Osteocyte (in vitro differentiated cells): ENCODE data around the gene AXDND1. TPM values are rescaled to one million over a fixed set of nuclear protein-coding genes. Genes with fewer than 3 reads are reported as not detected.

ENCODE experiments used
- DNase-seq: peaks from one replicate; pipeline ENCODE4 v3.0.0; 2021; ENCODE audit warnings: mixed read lengths; ENCODE audit not compliant: unreplicated experiment; ENCODE audit errors: extremely low spot score
- H3K27ac Mint-ChIP-seq: one replicate; pipeline ENCODE4 v1.8.0; 2021; ENCODE audit warnings: mild to moderate bottlenecking, mixed read lengths; ENCODE audit not compliant: unreplicated experiment
- H3K27me3 Mint-ChIP-seq: one replicate; pipeline ENCODE4 v1.8.0; 2021; ENCODE audit warnings: mixed read lengths; ENCODE audit not compliant: unreplicated experiment
- H3K36me3 Mint-ChIP-seq: one replicate; pipeline ENCODE4 v1.8.0; 2021; ENCODE audit warnings: mixed read lengths; ENCODE audit not compliant: unreplicated experiment
- H3K4me1 Mint-ChIP-seq: one replicate; pipeline ENCODE4 v1.8.0; 2021; ENCODE audit warnings: mixed read lengths; ENCODE audit not compliant: unreplicated experiment
- H3K4me3 Mint-ChIP-seq: one replicate; pipeline ENCODE4 v1.8.0; 2021; ENCODE audit warnings: mild to moderate bottlenecking, moderate library complexity, mixed read lengths; ENCODE audit not compliant: unreplicated experiment
- H3K9me3 Mint-ChIP-seq: one replicate; pipeline ENCODE4 v1.8.0; 2021; ENCODE audit warnings: mixed read lengths; ENCODE audit not compliant: unreplicated experiment
- total RNA-seq: library from RNA; stranded (reverse); gene quantifications from 2 replicates; pipeline ENCODE4 v1.2.1, GENCODE V29; 2021
- TF ChIP-seq, protein P1 (sequence below): fragments of 200-600 bp; sonication (generic); IDR thresholded peaks from 2 replicates; pipeline ENCODE4 v1.5.0; 2021; ENCODE audit warnings: antibody characterized with exemption, mild to moderate bottlenecking, moderate library complexity

The AXDND1 gene
- total RNA-seq, 1 donor from 2014 or later, result 0.70 TPM

- TF ChIP-seq, protein P1, sequence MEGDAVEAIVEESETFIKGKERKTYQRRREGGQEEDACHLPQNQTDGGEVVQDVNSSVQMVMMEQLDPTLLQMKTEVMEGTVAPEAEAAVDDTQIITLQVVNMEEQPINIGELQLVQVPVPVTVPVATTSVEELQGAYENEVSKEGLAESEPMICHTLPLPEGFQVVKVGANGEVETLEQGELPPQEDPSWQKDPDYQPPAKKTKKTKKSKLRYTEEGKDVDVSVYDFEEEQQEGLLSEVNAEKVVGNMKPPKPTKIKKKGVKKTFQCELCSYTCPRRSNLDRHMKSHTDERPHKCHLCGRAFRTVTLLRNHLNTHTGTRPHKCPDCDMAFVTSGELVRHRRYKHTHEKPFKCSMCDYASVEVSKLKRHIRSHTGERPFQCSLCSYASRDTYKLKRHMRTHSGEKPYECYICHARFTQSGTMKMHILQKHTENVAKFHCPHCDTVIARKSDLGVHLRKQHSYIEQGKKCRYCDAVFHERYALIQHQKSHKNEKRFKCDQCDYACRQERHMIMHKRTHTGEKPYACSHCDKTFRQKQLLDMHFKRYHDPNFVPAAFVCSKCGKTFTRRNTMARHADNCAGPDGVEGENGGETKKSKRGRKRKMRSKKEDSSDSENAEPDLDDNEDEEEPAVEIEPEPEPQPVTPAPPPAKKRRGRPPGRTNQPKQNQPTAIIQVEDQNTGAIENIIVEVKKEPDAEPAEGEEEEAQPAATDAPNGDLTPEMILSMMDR, result no peak
- Mint-ChIP-seq H3K36me3 (no peaks in the 10 kb centered on the region), H3K27me3 (peaks cover 50% of the 10 kb centered on the region), H3K9me3 (no peaks in the 10 kb centered on the region), H3K4me3 (no peak overlapping the region), H3K4me1 (no peaks in the 10 kb centered on the region), H3K27ac (no peak overlapping the region)
- DNase-seq, result no peak
Measured at GRCh38 chr1:179576509-179576908, 210.7 kb downstream of the AXDND1 start.

DNA sequence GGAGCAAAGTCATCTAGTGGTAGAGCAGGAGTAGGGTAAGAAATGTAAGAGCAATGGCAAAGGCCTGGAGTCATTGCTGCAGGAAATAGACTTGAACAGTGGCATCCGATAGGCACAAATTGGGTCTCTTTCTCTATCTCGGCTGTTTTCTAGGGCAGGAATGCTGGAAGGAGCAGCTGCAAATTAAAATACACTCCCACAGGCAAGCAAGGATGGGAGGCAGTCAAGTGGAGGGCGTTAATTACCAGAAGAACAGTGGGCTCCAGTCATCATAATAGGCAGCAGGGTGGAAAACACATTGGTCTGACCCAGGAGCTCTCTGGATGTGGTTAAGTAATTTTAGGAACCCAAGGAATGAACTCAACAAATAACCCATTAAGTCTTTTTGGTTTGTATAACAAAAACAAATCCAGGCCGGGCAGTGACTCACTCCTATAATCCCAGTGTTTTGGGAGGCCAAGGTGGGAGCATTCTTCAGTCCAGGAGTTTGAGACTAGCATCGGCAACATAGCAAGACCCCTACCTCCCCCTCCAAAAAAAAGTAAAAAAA is 218.1 kb downstream of the AXDND1 start:
- peaks cover 23% of the 10 kb centered on the region for H3K27me3 Mint-ChIP-seq
- no peaks in the 10 kb centered on the region for H3K9me3 Mint-ChIP-seq
- DNase-seq, result no peak
- H3K4me3 Mint-ChIP-seq, result no peak overlapping the region
- H3K27ac Mint-ChIP-seq, result no peak overlapping the region
- TF ChIP-seq, protein P1, result no peak
- peaks cover 5% of the 10 kb centered on the region for H3K4me1 Mint-ChIP-seq
- no peaks in the 10 kb centered on the region for H3K36me3 Mint-ChIP-seq

DNA sequence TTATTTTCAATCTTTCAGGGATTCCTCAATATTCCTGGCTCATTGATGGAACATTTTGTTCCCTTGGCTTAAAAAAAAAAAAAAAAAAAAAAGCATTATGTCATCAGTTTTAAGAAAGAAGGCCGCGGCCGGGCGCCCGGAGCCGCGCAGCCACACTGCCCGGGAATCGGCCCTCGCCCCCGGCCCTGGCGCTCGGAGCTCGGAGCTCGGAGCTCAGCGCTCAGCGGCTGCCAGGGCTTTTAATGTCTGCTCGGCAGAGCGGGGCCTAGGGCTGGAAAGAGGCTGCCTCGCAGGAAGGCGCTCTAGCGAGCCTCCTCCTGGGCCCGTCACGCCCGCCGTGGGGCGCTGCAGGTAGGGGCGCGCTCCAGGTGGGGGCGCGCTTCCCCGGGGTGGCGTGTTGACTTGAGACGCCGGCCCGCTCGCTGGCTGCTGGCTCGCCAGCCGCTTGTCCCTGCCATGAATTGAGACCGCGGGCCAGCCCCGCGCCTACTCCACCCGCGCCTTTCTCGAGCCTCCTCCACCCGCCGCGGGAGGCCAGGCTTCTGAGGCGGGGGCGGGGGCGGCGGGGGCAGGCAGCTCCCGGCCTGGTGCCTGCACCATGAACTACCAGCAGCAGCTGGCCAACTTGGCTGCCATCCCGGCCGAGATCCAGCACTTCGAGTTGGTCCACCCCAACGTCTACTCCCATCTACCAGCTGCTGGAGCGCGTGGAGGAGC is 220.5 kb downstream of the AXDND1 start:
- H3K4me1 Mint-ChIP-seq, result peaks cover 5% of the 10 kb centered on the region
- peak overlapping the region; percentile 59 for H3K4me3 Mint-ChIP-seq
- TF ChIP-seq, protein P1, result peak; percentile 54
- H3K27me3 Mint-ChIP-seq, result peaks cover 21% of the 10 kb centered on the region
- H3K36me3 Mint-ChIP-seq, result no peaks in the 10 kb centered on the region
- no peaks in the 10 kb centered on the region for H3K9me3 Mint-ChIP-seq
- no peak for DNase-seq
- no peak overlapping the region for H3K27ac Mint-ChIP-seq

GRCh38 chr1:179587336-179587735 is 221.6 kb downstream of the AXDND1 start:
- TF ChIP-seq, protein P1, result no peak
- DNase-seq, result no peak
- Mint-ChIP-seq H3K27me3 (peaks cover 21% of the 10 kb centered on the region), H3K27ac (no peak overlapping the region), H3K4me1 (peaks cover 5% of the 10 kb centered on the region), H3K4me3 (no peak overlapping the region), H3K9me3 (no peaks in the 10 kb centered on the region), H3K36me3 (no peaks in the 10 kb centered on the region)

- no peak overlapping the region for H3K4me3 Mint-ChIP-seq
- no peaks in the 10 kb centered on the region for H3K36me3 Mint-ChIP-seq
- DNase-seq, result no peak
- no peak overlapping the region for H3K27ac Mint-ChIP-seq
- peaks cover 14% of the 10 kb centered on the region for H3K27me3 Mint-ChIP-seq
- peaks cover 5% of the 10 kb centered on the region for H3K4me1 Mint-ChIP-seq
- H3K9me3 Mint-ChIP-seq, result no peaks in the 10 kb centered on the region
- TF ChIP-seq, protein P1, result no peak
Measured at GRCh38 chr1:179588425-179589024, 222.8 kb downstream of the AXDND1 start.
